AG08395 (cell line): ENCODE data around the gene MEI4.
"Not testable (repeated sequence)": the region's sequence is repeated elsewhere in the genome, so short reads cannot be mapped to it uniquely, and the experiment has no call there.

Experiments
- DNase-seq: peaks from one replicate; pipeline ENCODE4 v3.0.0; 2012; ENCODE audit warnings: mixed read lengths, low spot score

The MEI4 gene

GRCh38 chr6:77652739-77653138, at the start of gene MEI4:
Gene MEI4 (plus strand): TSS chr6:77653039. CDS start chr6:77690672, 37,633 bp downstream.
- DNase-seq: no peak

- no peak for DNase-seq
These were observed 48.4 kb upstream of the MEI4 start for GRCh38 chr6:77604476-77604875.

GRCh38 chr6:77607004-77607403, 45.8 kb upstream of the MEI4 start:
- no peak for DNase-seq

- no peak for DNase-seq
These were observed 43.7 kb upstream of the MEI4 start for GRCh38 chr6:77609106-77609505.

GRCh38 chr6:77619114-77619513, 33.7 kb upstream of the MEI4 start:
- DNase-seq: no peak

- DNase-seq: no peak
These were observed 32.5 kb upstream of the MEI4 start for GRCh38 chr6:77620278-77620882.

- no peak for DNase-seq
These were observed 28.3 kb upstream of the MEI4 start for GRCh38 chr6:77624515-77624914.

GRCh38 chr6:77626426-77626825, 26.4 kb upstream of the MEI4 start:
- DNase-seq: no peak

GRCh38 chr6:77630014-77630413, 22.8 kb upstream of the MEI4 start:
- DNase-seq: no peak

GRCh38 chr6:77633471-77633870, 19.4 kb upstream of the MEI4 start:
- DNase-seq: no peak

GRCh38 chr6:77633993-77634715, 18.7 kb upstream of the MEI4 start:
- DNase-seq: no peak

GRCh38 chr6:77638129-77638830, 14.6 kb upstream of the MEI4 start:
- DNase-seq: no peak

- no peak for DNase-seq
These were observed 8.6 kb upstream of the MEI4 start for GRCh38 chr6:77644102-77644705.

GRCh38 chr6:77650098-77650663, 2.7 kb upstream of the MEI4 start:
- DNase-seq: no peak

GRCh38 chr6:77653816-77654215, 977 bp downstream of the MEI4 start:
- DNase-seq: no peak

GRCh38 chr6:77655035-77655434, 2.2 kb downstream of the MEI4 start:
- DNase-seq: not testable (repeated sequence)

- DNase-seq: no peak
These were observed 4.3 kb downstream of the MEI4 start for GRCh38 chr6:77656999-77657764.

- DNase-seq: no peak
These were observed 13.5 kb downstream of the MEI4 start for GRCh38 chr6:77666340-77666739.

- no peak for DNase-seq
These were observed 14.0 kb downstream of the MEI4 start for GRCh38 chr6:77666846-77667245.

- DNase-seq: no peak
These were observed 17.1 kb downstream of the MEI4 start for GRCh38 chr6:77669913-77670312.

- DNase-seq: no peak
These were observed 21.4 kb downstream of the MEI4 start for GRCh38 chr6:77674211-77674610.

GRCh38 chr6:77678048-77678447, 25.2 kb downstream of the MEI4 start:
- DNase-seq: no peak
